ENCODE results near the gene SUSD6.

DNA sequence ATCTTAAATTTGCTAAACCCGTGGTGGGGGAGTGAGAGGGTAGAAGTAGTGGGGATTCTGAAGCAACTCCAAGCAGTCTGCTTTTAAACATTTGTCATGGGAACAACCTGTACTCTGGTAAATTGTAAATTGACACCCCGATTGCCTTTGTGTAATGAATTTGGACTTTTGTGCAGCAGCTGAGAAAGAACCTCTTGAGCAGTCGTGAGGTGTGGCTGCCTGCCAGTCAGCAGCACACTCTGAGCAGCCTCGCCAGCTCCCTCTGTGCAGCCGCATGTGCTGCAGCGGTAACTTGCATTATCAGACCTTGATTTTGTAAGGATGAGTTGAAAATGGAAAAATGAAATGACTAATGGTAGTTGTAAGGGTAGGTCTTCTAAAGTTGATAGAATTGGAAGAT lies 74.3 kb downstream of the SUSD6 start:
- TF ChIP-seq POLR2A (IDR thresholded peaks at IDR 0.05) (no peak), CTCF (IDR thresholded peaks at IDR 0.05) (no peak)
